ENCODE data around the gene CISD3. TPM values are rescaled to one million over a fixed set of nuclear protein-coding genes. Genes with fewer than 3 reads are reported as not detected.
A peak's percentile ranks its signal among the peaks of the same experiment; 100 is the strongest.

The CISD3 gene
- total and polyA plus RNA-seq, 10 of the 15 experiments (the other 5 are each of a cell fraction or from before 2014, with no cell fraction given): 2.6 to 38.1 (median 8.1) TPM

DNA sequence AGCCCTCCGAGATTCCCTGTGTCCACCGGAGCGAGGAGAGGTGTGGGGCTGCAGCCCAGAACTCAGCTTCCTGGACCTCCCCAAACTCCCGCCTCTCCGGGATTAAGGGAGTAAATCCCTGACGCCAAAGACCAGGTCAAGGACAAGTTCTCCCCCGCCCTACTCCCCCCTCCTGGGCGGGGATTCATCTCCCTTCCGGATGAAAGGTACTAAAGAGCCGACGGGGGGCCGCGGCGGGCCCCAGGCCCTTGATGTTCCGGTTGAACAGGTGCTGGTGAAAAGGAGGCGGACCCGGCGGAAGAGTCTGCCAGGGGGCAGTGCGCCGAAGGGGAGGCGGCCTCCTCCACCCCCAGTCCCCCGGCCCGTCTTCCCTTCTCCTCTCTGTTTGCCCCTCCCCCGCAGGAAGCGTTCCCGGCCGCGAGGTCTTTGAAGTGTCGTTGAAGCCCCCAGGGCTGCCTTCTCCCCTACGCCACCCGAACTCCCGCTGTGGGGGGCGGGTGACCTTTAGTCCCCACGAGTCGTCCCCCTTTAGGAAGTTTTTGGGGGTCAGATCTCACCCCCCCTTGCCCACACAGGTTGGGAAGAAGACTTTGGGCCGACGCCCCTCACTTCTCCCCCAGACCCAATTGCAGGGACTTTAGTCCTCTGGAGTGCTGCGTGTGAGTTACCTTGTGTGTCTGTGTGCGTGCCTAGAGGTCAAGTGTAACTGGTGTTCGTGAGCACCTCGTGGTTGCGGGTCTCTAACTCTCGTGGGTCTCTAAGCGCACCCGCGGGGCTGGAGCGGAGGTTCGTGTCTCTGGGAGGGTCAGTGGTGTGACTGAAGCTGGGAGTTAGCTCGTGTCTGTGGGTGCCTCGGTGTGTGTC lies 26.2 kb upstream of the CISD3 start (continued):
- no peak for TF ChIP-seq EZH2 (IDR thresholded peaks at IDR 0.05; ENCODE audit: borderline replicate concordance, control insufficient read depth, low read depth, low read length)
- no peak for TF ChIP-seq KLF5 (IDR thresholded peaks at IDR 0.05; ENCODE audit: partially characterized antibody)
- TF ChIP-seq, protein P1, sequence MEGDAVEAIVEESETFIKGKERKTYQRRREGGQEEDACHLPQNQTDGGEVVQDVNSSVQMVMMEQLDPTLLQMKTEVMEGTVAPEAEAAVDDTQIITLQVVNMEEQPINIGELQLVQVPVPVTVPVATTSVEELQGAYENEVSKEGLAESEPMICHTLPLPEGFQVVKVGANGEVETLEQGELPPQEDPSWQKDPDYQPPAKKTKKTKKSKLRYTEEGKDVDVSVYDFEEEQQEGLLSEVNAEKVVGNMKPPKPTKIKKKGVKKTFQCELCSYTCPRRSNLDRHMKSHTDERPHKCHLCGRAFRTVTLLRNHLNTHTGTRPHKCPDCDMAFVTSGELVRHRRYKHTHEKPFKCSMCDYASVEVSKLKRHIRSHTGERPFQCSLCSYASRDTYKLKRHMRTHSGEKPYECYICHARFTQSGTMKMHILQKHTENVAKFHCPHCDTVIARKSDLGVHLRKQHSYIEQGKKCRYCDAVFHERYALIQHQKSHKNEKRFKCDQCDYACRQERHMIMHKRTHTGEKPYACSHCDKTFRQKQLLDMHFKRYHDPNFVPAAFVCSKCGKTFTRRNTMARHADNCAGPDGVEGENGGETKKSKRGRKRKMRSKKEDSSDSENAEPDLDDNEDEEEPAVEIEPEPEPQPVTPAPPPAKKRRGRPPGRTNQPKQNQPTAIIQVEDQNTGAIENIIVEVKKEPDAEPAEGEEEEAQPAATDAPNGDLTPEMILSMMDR (IDR thresholded peaks at IDR 0.05 in 2 of 3, conservative IDR thresholded peaks at IDR 0.05 in 1 of 3; ENCODE audit: control insufficient read depth in 2 of 3, extremely low read depth in 1 of 3, insufficient read depth in 1 of 3, low read depth in 3 of 3, low read length in 3 of 3): no peak
- no peak; the same call in 1 of the 2 replicates for TF ChIP-seq CHD1 (IDR thresholded peaks at IDR 0.05; ENCODE audit: low read depth, low read length)
- no peak for TF ChIP-seq HDAC6 (IDR thresholded peaks at IDR 0.05; ENCODE audit: unreplicated experiment)
- TF ChIP-seq RAD21 (IDR thresholded peaks at IDR 0.05; ENCODE audit: insufficient read depth, low read depth, low read length): no peak
- TF ChIP-seq PAX5 (IDR thresholded peaks at IDR 0.05; ENCODE audit: borderline replicate concordance, low read depth, low read length): peak; percentile 80
- 0 out of 2 replicates have a peak, but pooled peaks have one; percentile 45 for TF ChIP-seq MTA2 (IDR thresholded peaks at IDR 0.05; ENCODE audit: low read depth)
- 0 out of 2 replicates have a peak, but pooled peaks have one; percentile 13 for TF ChIP-seq TARDBP (IDR thresholded peaks at IDR 0.05; ENCODE audit: borderline replicate concordance)
- peak; percentile 33; the same call in 1 of the 2 replicates for TF ChIP-seq ATF7 (IDR thresholded peaks at IDR 0.05; ENCODE audit: low read depth)
- no peak for TF ChIP-seq NFYA (IDR thresholded peaks at IDR 0.05; ENCODE audit: borderline replicate concordance, low read depth, low read length)
- TF ChIP-seq, protein P2, sequence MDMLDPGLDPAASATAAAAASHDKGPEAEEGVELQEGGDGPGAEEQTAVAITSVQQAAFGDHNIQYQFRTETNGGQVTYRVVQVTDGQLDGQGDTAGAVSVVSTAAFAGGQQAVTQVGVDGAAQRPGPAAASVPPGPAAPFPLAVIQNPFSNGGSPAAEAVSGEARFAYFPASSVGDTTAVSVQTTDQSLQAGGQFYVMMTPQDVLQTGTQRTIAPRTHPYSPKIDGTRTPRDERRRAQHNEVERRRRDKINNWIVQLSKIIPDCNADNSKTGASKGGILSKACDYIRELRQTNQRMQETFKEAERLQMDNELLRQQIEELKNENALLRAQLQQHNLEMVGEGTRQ (IDR thresholded peaks at IDR 0.05; ENCODE audit: borderline replicate concordance, low read depth, low read length): no peak
- TF ChIP-seq CUX1 (IDR thresholded peaks at IDR 0.05; ENCODE audit: insufficient replicate concordance, low read depth, low read length): no peak
- no peak for TF ChIP-seq ZSCAN29 (IDR thresholded peaks at IDR 0.05)
- TF ChIP-seq CEBPB (IDR thresholded peaks at IDR 0.05; ENCODE audit: borderline replicate concordance in 1 of 2, low read depth in 2 of 2, low read length in 2 of 2): no peak
- TF ChIP-seq CREB1 (IDR thresholded peaks at IDR 0.05; ENCODE audit: low read depth): no peak
- no peak for TF ChIP-seq SREBF2 (IDR thresholded peaks at IDR 0.05; ENCODE audit: low read length)
- no peak for TF ChIP-seq ZBED1 (IDR thresholded peaks at IDR 0.05; ENCODE audit: borderline replicate concordance)
- TF ChIP-seq POLR2AphosphoS2 (IDR thresholded peaks at IDR 0.05; ENCODE audit: low read depth, low read length): 0 out of 2 replicates have a peak, but pooled peaks have one; percentile 31
- 0 out of 2 replicates have a peak, but pooled peaks have one; percentile 17 for TF ChIP-seq ASH2L (IDR thresholded peaks at IDR 0.05; ENCODE audit: borderline replicate concordance, low read depth)
- no peak for TF ChIP-seq ZNF24 (IDR thresholded peaks at IDR 0.05)

Data from GM12878 (cell line).